Ovary (tissue), 3 donors: ENCODE measurements around the gene HEMGN.

Experiments used
- EP300 ChIP-seq: sonication (generic); formaldehyde crosslinking; IDR thresholded peaks from one replicate; pipeline ENCODE4 v1.6.1; 2017; ENCODE audit warnings: antibody characterized with exemption
- POLR2A ChIP-seq: fragments of 450-650 bp; IDR thresholded peaks from one replicate; pipeline ENCODE4 v1.6.1; 2017; ENCODE audit warnings: antibody characterized with exemption, mild to moderate bottlenecking, moderate library complexity
- TF ChIP-seq, protein P1 (sequence below), 3 donors: fragments of 450-650 bp in 2 of 3; fragments of 200-600 bp in 1 of 3; IDR thresholded peaks; one replicate each; pipeline versions ENCODE4 v1.5.1 to v1.8.0; 2016 to 2022; ENCODE audit warnings: antibody characterized with exemption in 3 of 3, mild to moderate bottlenecking in 1 of 3
- donor health status: DM: no; HTN: no; CAD: no.

DNA sequence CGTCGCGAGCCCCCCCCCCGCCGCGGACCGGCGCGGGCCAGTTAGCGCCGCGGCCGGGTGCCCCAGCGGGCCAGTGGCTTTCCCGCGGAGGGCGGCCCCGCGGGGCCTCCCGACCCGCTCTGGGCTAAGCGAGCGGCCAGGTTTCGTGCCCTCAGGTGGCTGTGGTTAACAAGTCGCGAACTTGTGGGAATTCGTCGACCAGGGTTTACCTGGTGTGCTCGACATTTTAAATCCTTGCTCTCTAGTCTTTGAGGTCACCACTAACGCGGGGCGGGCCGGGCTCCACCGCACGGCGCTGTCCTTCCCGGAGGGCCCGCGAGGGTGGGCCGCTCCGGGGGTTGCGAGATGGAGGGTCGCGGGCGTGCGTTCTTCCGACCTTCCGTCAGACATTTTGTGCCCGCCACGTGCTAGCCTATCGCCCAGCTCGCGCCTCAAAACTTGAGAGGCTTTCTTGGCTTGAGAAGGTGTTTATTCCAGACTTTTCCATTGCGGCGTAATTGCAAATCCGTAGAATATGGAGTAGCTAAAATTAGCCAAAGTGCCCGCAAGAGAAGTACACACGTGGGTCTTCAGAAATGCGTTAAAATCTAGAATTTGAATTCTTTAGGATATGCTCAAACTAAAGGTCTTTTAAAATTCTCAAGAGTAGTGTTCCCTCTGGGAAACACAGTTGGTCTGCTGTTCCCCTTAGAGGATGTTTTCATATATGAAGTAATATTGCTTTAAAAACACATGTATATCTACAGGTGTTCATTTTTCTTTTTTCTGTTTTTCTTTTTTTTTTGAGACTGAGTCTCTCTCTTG is 47.3 kb upstream of the HEMGN start:
- TF ChIP-seq, protein P1, sequence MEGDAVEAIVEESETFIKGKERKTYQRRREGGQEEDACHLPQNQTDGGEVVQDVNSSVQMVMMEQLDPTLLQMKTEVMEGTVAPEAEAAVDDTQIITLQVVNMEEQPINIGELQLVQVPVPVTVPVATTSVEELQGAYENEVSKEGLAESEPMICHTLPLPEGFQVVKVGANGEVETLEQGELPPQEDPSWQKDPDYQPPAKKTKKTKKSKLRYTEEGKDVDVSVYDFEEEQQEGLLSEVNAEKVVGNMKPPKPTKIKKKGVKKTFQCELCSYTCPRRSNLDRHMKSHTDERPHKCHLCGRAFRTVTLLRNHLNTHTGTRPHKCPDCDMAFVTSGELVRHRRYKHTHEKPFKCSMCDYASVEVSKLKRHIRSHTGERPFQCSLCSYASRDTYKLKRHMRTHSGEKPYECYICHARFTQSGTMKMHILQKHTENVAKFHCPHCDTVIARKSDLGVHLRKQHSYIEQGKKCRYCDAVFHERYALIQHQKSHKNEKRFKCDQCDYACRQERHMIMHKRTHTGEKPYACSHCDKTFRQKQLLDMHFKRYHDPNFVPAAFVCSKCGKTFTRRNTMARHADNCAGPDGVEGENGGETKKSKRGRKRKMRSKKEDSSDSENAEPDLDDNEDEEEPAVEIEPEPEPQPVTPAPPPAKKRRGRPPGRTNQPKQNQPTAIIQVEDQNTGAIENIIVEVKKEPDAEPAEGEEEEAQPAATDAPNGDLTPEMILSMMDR (IDR thresholded peaks at IDR 0.05) = no peak
- no peak for TF ChIP-seq POLR2A
- TF ChIP-seq EP300 = no peak
